ENCODE data around the gene EIF6.

- TF ChIP-seq GATA3 (IDR thresholded peaks at IDR 0.05; ENCODE audit: low read depth, low read length) = no peak
- peak; percentile 89 for TF ChIP-seq GATA2 (IDR thresholded peaks at IDR 0.05; ENCODE audit: low read depth, low read length)
Observed at GRCh38 chr20:35290186-35290886, 5.8 kb upstream of the EIF6 start.

Data from SH-SY5Y (cell line).